Esophagus squamous epithelium (tissue), 5 donors: ENCODE results near the gene PRKACA. TPM values are rescaled to one million over a fixed set of nuclear protein-coding genes. Genes with fewer than 3 reads are reported as not detected.

Source experiments
- DNase-seq: peaks from one replicate; lab custom pipeline; 2025; lab: John Stamatoyannopoulos, UW
- H3K27ac ChIP-seq, 4 donors: fragments of 200-600 bp; sonication (generic); one replicate each; pipeline ENCODE4 v1.5.1; 2016 to 2019; ENCODE audit warnings: mild to moderate bottlenecking in 1 of 4
- H3K27me3 ChIP-seq, 4 donors: fragments of 200-600 bp; sonication (generic); 1 replicate in 3 of 4; 2 replicates in 1 of 4; pipeline versions ENCODE4 v1.5.1 to v1.6.0; 2017 to 2021; ENCODE audit warnings: antibody characterized with exemption in 1 of 4
- H3K36me3 ChIP-seq, 3 donors: fragments of 200-600 bp; sonication (generic); one replicate each; pipeline ENCODE4 v1.5.1; 2016 to 2019
- H3K4me1 ChIP-seq, 3 donors: fragments of 200-600 bp; sonication (generic); one replicate each; pipeline ENCODE4 v1.5.1; 2017 to 2019
- H3K4me3 ChIP-seq, 4 donors: fragments of 200-600 bp; sonication (generic); 1 replicate in 3 of 4; 2 replicates in 1 of 4; pipeline ENCODE4 v1.5.1; 2016 to 2019; ENCODE audit warnings: mild to moderate bottlenecking in 2 of 4, moderate library complexity in 1 of 4
- H3K9me3 ChIP-seq, 3 donors: fragments of 200-600 bp; sonication (generic); one replicate each; pipeline ENCODE4 v1.5.1; 2016 to 2019
- POLR2A ChIP-seq, 4 donors: fragments of 450-650 bp; IDR thresholded peaks; one replicate each; pipeline ENCODE4 v1.6.1; 2017; ENCODE audit warnings: antibody characterized with exemption in 4 of 4, mild to moderate bottlenecking in 4 of 4, moderate library complexity in 3 of 4
- WGBS, 2 donors: methylation state at CpG; one replicate each; pipeline ENCODE4 v1.1.5; 2018; 5-methylcytosine and 5-hydroxymethylcytosine counted together
- intact Hi-C: fragments of 100-400 bp; cut with DNase I; formaldehyde crosslinking; loops from one replicate; pipeline ENCODE4 v1.15.0; 2022
- total RNA-seq, 4 donors: library from RNA; depleted of rRNA; stranded (reverse); fragments of >200 nt; gene quantifications; one replicate each; pipeline ENCODE4 v1.1.0, GENCODE V29; 2016
- TF ChIP-seq, protein P1 (sequence below), 6 experiments: fragments of 450-650 bp in 4 of 6; fragments of 200-600 bp in 2 of 6; sonication (generic) in 2 of 6; IDR thresholded peaks; one replicate each; pipeline ENCODE4 v1.5.1; 2016 to 2019; ENCODE audit warnings: antibody characterized with exemption in 6 of 6, mild to moderate bottlenecking in 4 of 6, moderate library complexity in 4 of 6
- donor health status: DM: yes; HTN: yes; CAD: no.

Gene PRKACA
- total RNA-seq, 4 donors from 2014 or later: 28.6 to 42.8 (median 37.0) TPM

DNA sequence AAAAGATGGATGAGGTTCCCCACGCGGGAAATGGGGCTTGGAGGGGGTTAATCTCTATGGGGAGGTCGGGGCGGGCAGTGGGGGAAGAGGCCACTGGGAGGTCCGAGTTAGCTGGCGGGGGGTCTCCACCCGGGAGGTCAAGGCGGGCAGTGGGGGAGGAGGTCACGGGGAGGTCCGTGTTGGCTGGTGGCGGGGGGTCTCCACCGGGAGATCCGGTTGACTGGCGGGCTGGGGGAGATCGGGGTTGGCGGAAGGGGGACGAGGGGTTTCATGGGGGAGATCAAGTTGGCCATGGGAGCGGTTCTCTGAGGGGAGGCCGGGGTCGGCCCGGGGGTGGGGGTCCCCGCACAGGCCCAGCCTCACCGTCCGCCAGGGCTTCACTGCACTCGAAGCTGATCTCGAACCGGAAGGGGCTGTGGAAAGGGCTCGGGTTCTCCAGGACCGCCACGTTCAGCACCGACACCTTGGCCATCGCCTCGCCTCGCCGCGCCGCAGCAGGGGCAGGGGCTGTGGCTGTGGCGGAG is 18.5 kb upstream of the PRKACA start:
- Histone ChIP-seq H3K36me3 (no peaks in the 10 kb centered on the region), H3K27ac (peak overlapping the region; percentile 48 to 98 (median 79))

GRCh38 chr19:14135355-14135754 is 17.8 kb upstream of the PRKACA start:
- intact Hi-C loops: no loop called here
- no peaks in the 10 kb centered on the region for H3K9me3 ChIP-seq
- DNase-seq: no peak
- TF ChIP-seq POLR2A (IDR thresholded peaks at IDR 0.05): no peak
- TF ChIP-seq, protein P1, sequence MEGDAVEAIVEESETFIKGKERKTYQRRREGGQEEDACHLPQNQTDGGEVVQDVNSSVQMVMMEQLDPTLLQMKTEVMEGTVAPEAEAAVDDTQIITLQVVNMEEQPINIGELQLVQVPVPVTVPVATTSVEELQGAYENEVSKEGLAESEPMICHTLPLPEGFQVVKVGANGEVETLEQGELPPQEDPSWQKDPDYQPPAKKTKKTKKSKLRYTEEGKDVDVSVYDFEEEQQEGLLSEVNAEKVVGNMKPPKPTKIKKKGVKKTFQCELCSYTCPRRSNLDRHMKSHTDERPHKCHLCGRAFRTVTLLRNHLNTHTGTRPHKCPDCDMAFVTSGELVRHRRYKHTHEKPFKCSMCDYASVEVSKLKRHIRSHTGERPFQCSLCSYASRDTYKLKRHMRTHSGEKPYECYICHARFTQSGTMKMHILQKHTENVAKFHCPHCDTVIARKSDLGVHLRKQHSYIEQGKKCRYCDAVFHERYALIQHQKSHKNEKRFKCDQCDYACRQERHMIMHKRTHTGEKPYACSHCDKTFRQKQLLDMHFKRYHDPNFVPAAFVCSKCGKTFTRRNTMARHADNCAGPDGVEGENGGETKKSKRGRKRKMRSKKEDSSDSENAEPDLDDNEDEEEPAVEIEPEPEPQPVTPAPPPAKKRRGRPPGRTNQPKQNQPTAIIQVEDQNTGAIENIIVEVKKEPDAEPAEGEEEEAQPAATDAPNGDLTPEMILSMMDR (IDR thresholded peaks at IDR 0.05): no peak
- H3K27me3 ChIP-seq: no peaks in the 10 kb centered on the region
- H3K4me1 ChIP-seq: peaks cover 17 to 44% (median 24%) of the 10 kb centered on the region in 3 donors
- H3K4me3 ChIP-seq: peak overlapping the region in 3 of 4 donors; percentile 75 to 81 (median 79)
- 30 to 35% methylated on average over 6 of the region's 6 CpGs for WGBS, 2 donors
- no peak overlapping the region for H3K27ac ChIP-seq
- no peaks in the 10 kb centered on the region for H3K36me3 ChIP-seq

More for the DNA sequence above, 18.5 kb upstream of the PRKACA start:
- intact Hi-C loops: no loop called here
- H3K9me3 ChIP-seq: no peaks in the 10 kb centered on the region
- TF ChIP-seq POLR2A (IDR thresholded peaks at IDR 0.05): no peak
- TF ChIP-seq, protein P1 (IDR thresholded peaks at IDR 0.05): no peak
- peaks cover 17 to 45% (median 24%) of the 10 kb centered on the region in 3 donors for H3K4me1 ChIP-seq
- 0% methylated on average over 10 to 12 of the region's 38 CpGs for WGBS, 2 donors
- H3K27me3 ChIP-seq: no peaks in the 10 kb centered on the region
- DNase-seq: no peak
- peak overlapping the region; percentile 39 to 81 (median 77) for H3K4me3 ChIP-seq

DNA sequence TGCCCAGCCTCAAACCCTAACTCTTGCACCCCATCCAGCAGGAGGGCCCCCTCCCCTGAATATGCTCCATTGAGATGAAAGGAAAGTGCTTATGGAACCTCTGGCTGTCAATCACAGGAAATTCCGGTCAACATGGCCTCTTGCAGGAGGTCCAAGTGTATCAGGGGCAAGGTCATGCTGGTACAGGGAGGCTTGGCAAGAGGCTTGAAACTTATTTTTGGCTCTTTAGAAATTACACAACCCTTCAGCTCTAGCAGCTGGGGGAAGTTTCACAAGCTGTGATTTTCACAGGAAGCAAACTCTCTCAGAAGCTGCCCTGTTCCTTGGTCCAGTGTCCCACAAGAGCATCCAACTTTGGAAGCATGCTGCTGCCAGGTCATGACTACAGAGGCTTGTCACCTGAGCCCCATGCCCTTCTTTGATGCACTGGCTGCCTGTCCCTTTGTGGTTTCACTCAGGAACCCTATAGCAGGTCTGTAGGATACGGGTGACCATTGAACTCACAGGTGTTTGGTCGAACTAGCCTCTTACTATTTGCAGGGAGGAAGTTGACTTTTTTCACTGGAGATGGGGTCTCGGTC is 10.5 kb upstream of the PRKACA start:
- Histone ChIP-seq H3K36me3 (no peaks in the 10 kb centered on the region), H3K27ac (peak overlapping the region in 1 of 4 donors; percentile 28), H3K4me1 (no peaks in the 10 kb centered on the region), H3K4me3 (no peak overlapping the region), H3K27me3 (no peaks in the 10 kb centered on the region), H3K9me3 (no peaks in the 10 kb centered on the region)
- WGBS, 2 donors: 71 to 100% methylated on average over 1 to 3 of the region's 4 CpGs
- intact Hi-C loops: no loop called here
- TF ChIP-seq, protein P1 (IDR thresholded peaks at IDR 0.05): no peak
- TF ChIP-seq POLR2A (IDR thresholded peaks at IDR 0.05): no peak
- DNase-seq: no peak

GRCh38 chr19:14127176-14127575 is 9.6 kb upstream of the PRKACA start:
- Histone ChIP-seq H3K4me3 (no peak overlapping the region), H3K27me3 (no peaks in the 10 kb centered on the region), H3K36me3 (no peaks in the 10 kb centered on the region), H3K4me1 (no peaks in the 10 kb centered on the region), H3K27ac (no peak overlapping the region), H3K9me3 (no peaks in the 10 kb centered on the region)
- intact Hi-C loops: no loop called here
- WGBS, 2 donors: 92% methylated on average over 8 of the region's 8 CpGs; no CpG with 5 or more reads in 1 of the 2 donors
- no peak for TF ChIP-seq POLR2A (IDR thresholded peaks at IDR 0.05)
- TF ChIP-seq, protein P1 (IDR thresholded peaks at IDR 0.05): no peak
- DNase-seq: no peak

DNA sequence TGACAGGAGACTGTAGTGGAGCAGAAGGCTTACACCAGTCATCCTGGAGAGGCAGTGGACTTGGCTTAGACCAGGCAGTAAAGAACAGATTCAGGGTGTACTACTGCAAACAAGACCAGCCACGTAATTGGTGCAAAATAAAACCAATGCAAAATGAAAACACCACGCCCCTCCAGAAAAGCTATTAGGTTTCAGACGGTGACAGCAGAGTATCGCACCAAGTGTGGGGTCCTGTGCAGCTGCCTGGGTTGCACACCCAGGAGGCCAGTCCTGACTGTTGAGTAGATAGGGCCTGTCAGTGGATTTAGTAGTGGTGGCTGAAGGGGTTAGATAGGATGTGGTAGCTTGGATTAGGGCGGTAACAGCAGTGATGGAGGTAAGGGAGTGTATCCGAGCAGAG is 5.4 kb upstream of the PRKACA start:
- intact Hi-C loops: no loop called here
- Histone ChIP-seq H3K4me3 (no peak overlapping the region), H3K27ac (no peak overlapping the region), H3K36me3 (no peaks in the 10 kb centered on the region), H3K9me3 (no peaks in the 10 kb centered on the region), H3K4me1 (peaks cover 9 to 22% (median 15%) of the 10 kb centered on the region in 3 donors), H3K27me3 (no peaks in the 10 kb centered on the region)
- TF ChIP-seq, protein P1 (IDR thresholded peaks at IDR 0.05): no peak
- no peak for TF ChIP-seq POLR2A (IDR thresholded peaks at IDR 0.05)
- WGBS, 2 donors: 81 to 92% methylated on average over 6 of the region's 6 CpGs
- no peak for DNase-seq
